Activated CD4-positive, alpha-beta T cell treated with anti-CD3 and anti-CD28 coated beads, Interleukin-2, amount 10 ng/mL, durations not matched to agents 7 days and 5 days (primary cell): ENCODE data around the gene LRRTM4. TPM values are rescaled to one million over a fixed set of nuclear protein-coding genes. Genes with fewer than 3 reads are reported as not detected.

Experiments
- CTCF ChIA-PET: fragments of 350-600 bp; sonication (Branson Sonifier 250); formaldehyde crosslinking; loops from one replicate; lab custom pipeline; 2021; ENCODE audit warnings: antibody characterized with exemption; lab: Charles Lee
- POLR2A ChIA-PET: fragments of 350-600 bp; sonication (Branson Sonifier 250); formaldehyde crosslinking; loops from one replicate; lab custom pipeline; 2021; ENCODE audit warnings: antibody characterized with exemption; lab: Charles Lee
- DNase-seq: peaks from one replicate; pipeline ENCODE4 v3.0.0-alpha.2; 2020
- H3K27ac Mint-ChIP-seq: one replicate; pipeline ENCODE4 v1.8.0; 2021; ENCODE audit warnings: mild to moderate bottlenecking, moderate library complexity, mixed read lengths
- H3K27me3 Mint-ChIP-seq: one replicate; pipeline ENCODE4 v1.8.0; 2021; ENCODE audit warnings: mixed read lengths
- H3K36me3 Mint-ChIP-seq: one replicate; pipeline ENCODE4 v1.8.0; 2021; ENCODE audit warnings: low read depth, mixed read lengths
- H3K4me1 Mint-ChIP-seq: one replicate; pipeline ENCODE4 v1.8.0; 2021; ENCODE audit warnings: mixed read lengths
- H3K4me3 Mint-ChIP-seq: one replicate; pipeline ENCODE4 v1.8.0; 2021; ENCODE audit warnings: mild to moderate bottlenecking, moderate library complexity, mixed read lengths
- H3K9me3 Mint-ChIP-seq: one replicate; pipeline ENCODE4 v1.8.0; 2021; ENCODE audit warnings: mixed read lengths
- total RNA-seq, 2 experiments: library from RNA; stranded (reverse); gene quantifications; one replicate each; pipeline ENCODE4 v1.2.3, GENCODE V29; 2021

The LRRTM4 gene
- total RNA-seq, 2 experiments from 2014 or later = not detected

- ChIA-PET POLR2A (no interaction called here), CTCF (no interaction called here)
- DNase-seq = no peak
- H3K27me3 Mint-ChIP-seq = no peaks in the 10 kb centered on the region
- no peaks in the 10 kb centered on the region for H3K36me3 Mint-ChIP-seq
- no peak overlapping the region for H3K4me3 Mint-ChIP-seq
- H3K9me3 Mint-ChIP-seq = no peaks in the 10 kb centered on the region
- H3K27ac Mint-ChIP-seq = no peak overlapping the region
- no peaks in the 10 kb centered on the region for H3K4me1 Mint-ChIP-seq
Measured at GRCh38 chr2:77443076-77443475, 79.1 kb downstream of the LRRTM4 start.

GRCh38 chr2:77434880-77435279, 87.3 kb downstream of the LRRTM4 start:
- no peak overlapping the region for H3K27ac Mint-ChIP-seq
- H3K4me3 Mint-ChIP-seq = no peak overlapping the region
- DNase-seq = no peak
- H3K36me3 Mint-ChIP-seq = no peaks in the 10 kb centered on the region
- ChIA-PET POLR2A (no interaction called here), CTCF (no interaction called here)
- H3K27me3 Mint-ChIP-seq = no peaks in the 10 kb centered on the region
- H3K4me1 Mint-ChIP-seq = no peaks in the 10 kb centered on the region
- H3K9me3 Mint-ChIP-seq = peaks cover 5% of the 10 kb centered on the region

- POLR2A ChIA-PET = no interaction called here
- H3K27me3 Mint-ChIP-seq = no peaks in the 10 kb centered on the region
- H3K4me3 Mint-ChIP-seq = no peak overlapping the region
- peaks cover 15% of the 10 kb centered on the region for H3K9me3 Mint-ChIP-seq
- CTCF ChIA-PET = no interaction called here
- no peaks in the 10 kb centered on the region for H3K4me1 Mint-ChIP-seq
- no peak for DNase-seq
- H3K36me3 Mint-ChIP-seq = no peaks in the 10 kb centered on the region
- H3K27ac Mint-ChIP-seq = no peak overlapping the region
Measured at GRCh38 chr2:77428946-77429345, 93.2 kb downstream of the LRRTM4 start.

GRCh38 chr2:77421971-77422370, 100.2 kb downstream of the LRRTM4 start:
- Mint-ChIP-seq H3K27ac (no peak overlapping the region), H3K4me3 (no peak overlapping the region), H3K36me3 (no peaks in the 10 kb centered on the region), H3K27me3 (no peaks in the 10 kb centered on the region), H3K9me3 (peaks cover 6% of the 10 kb centered on the region), H3K4me1 (no peaks in the 10 kb centered on the region)
- no peak for DNase-seq
- CTCF ChIA-PET = no interaction called here
- POLR2A ChIA-PET = no interaction called here

GRCh38 chr2:77418537-77418936, 103.6 kb downstream of the LRRTM4 start:
- Mint-ChIP-seq H3K36me3 (no peaks in the 10 kb centered on the region), H3K4me1 (no peaks in the 10 kb centered on the region), H3K9me3 (peaks cover 3% of the 10 kb centered on the region), H3K27ac (no peak overlapping the region), H3K27me3 (no peaks in the 10 kb centered on the region), H3K4me3 (no peak overlapping the region)
- DNase-seq = no peak
- ChIA-PET CTCF (no interaction called here), POLR2A (no interaction called here)

- peaks cover 4% of the 10 kb centered on the region for H3K9me3 Mint-ChIP-seq
- DNase-seq = no peak
- H3K36me3 Mint-ChIP-seq = no peaks in the 10 kb centered on the region
- ChIA-PET CTCF (no interaction called here), POLR2A (no interaction called here)
- no peaks in the 10 kb centered on the region for H3K4me1 Mint-ChIP-seq
- H3K27ac Mint-ChIP-seq = no peak overlapping the region
- H3K27me3 Mint-ChIP-seq = no peaks in the 10 kb centered on the region
- H3K4me3 Mint-ChIP-seq = no peak overlapping the region
Measured at GRCh38 chr2:77404189-77404588, 118.0 kb downstream of the LRRTM4 start.

GRCh38 chr2:77398970-77399600, 123.1 kb downstream of the LRRTM4 start:
- no peaks in the 10 kb centered on the region for H3K27me3 Mint-ChIP-seq
- ChIA-PET POLR2A (no interaction called here), CTCF (interaction anchor here (0.9 kb wide), 1 partner anchor 15 kb away, joined by 3 read pairs; no protein-coding TSS in a partner anchor)
- H3K36me3 Mint-ChIP-seq = no peaks in the 10 kb centered on the region
- H3K4me3 Mint-ChIP-seq = no peak overlapping the region
- H3K27ac Mint-ChIP-seq = no peak overlapping the region
- no peak for DNase-seq
- H3K4me1 Mint-ChIP-seq = no peaks in the 10 kb centered on the region
- no peaks in the 10 kb centered on the region for H3K9me3 Mint-ChIP-seq

- H3K36me3 Mint-ChIP-seq = no peaks in the 10 kb centered on the region
- no peaks in the 10 kb centered on the region for H3K9me3 Mint-ChIP-seq
- H3K4me1 Mint-ChIP-seq = no peaks in the 10 kb centered on the region
- no peak overlapping the region for H3K27ac Mint-ChIP-seq
- DNase-seq = no peak
- POLR2A ChIA-PET = no interaction called here
- CTCF ChIA-PET = no interaction called here
- H3K27me3 Mint-ChIP-seq = no peaks in the 10 kb centered on the region
- H3K4me3 Mint-ChIP-seq = no peak overlapping the region
Measured at GRCh38 chr2:77397763-77398162, 124.4 kb downstream of the LRRTM4 start.

- Mint-ChIP-seq H3K9me3 (peaks cover 2% of the 10 kb centered on the region), H3K27me3 (no peaks in the 10 kb centered on the region), H3K4me1 (no peaks in the 10 kb centered on the region), H3K36me3 (no peaks in the 10 kb centered on the region), H3K27ac (no peak overlapping the region), H3K4me3 (no peak overlapping the region)
- no peak for DNase-seq
- ChIA-PET CTCF (no interaction called here), POLR2A (no interaction called here)
Measured at GRCh38 chr2:77395011-77395410, 127.2 kb downstream of the LRRTM4 start.

- peaks cover 2% of the 10 kb centered on the region for H3K9me3 Mint-ChIP-seq
- CTCF ChIA-PET = no interaction called here
- no peaks in the 10 kb centered on the region for H3K27me3 Mint-ChIP-seq
- no peaks in the 10 kb centered on the region for H3K4me1 Mint-ChIP-seq
- POLR2A ChIA-PET = no interaction called here
- no peak overlapping the region for H3K4me3 Mint-ChIP-seq
- no peaks in the 10 kb centered on the region for H3K36me3 Mint-ChIP-seq
- DNase-seq = no peak
- H3K27ac Mint-ChIP-seq = no peak overlapping the region
Measured at GRCh38 chr2:77391119-77391518, 131.1 kb downstream of the LRRTM4 start.

- CTCF ChIA-PET = no interaction called here
- POLR2A ChIA-PET = no interaction called here
- Mint-ChIP-seq H3K4me3 (no peak overlapping the region), H3K4me1 (no peaks in the 10 kb centered on the region), H3K9me3 (peaks cover 4% of the 10 kb centered on the region), H3K27me3 (no peaks in the 10 kb centered on the region), H3K36me3 (no peaks in the 10 kb centered on the region), H3K27ac (no peak overlapping the region)
- DNase-seq = no peak
Measured at GRCh38 chr2:77387324-77387723, 134.9 kb downstream of the LRRTM4 start.

- DNase-seq = no peak
- Mint-ChIP-seq H3K27me3 (no peaks in the 10 kb centered on the region), H3K27ac (no peak overlapping the region), H3K9me3 (peaks cover 6% of the 10 kb centered on the region), H3K4me1 (no peaks in the 10 kb centered on the region), H3K4me3 (no peak overlapping the region), H3K36me3 (no peaks in the 10 kb centered on the region)
- CTCF ChIA-PET = no interaction called here
- POLR2A ChIA-PET = no interaction called here
Measured at GRCh38 chr2:77372636-77373035, 149.5 kb downstream of the LRRTM4 start.

- Mint-ChIP-seq H3K27ac (no peak overlapping the region), H3K4me1 (no peaks in the 10 kb centered on the region), H3K4me3 (no peak overlapping the region), H3K36me3 (no peaks in the 10 kb centered on the region), H3K9me3 (peaks cover 13% of the 10 kb centered on the region), H3K27me3 (no peaks in the 10 kb centered on the region)
- no peak for DNase-seq
- ChIA-PET POLR2A (no interaction called here), CTCF (no interaction called here)
Measured at GRCh38 chr2:77370511-77370910, 151.7 kb downstream of the LRRTM4 start.

GRCh38 chr2:77363277-77363676, 158.9 kb downstream of the LRRTM4 start:
- ChIA-PET CTCF (no interaction called here), POLR2A (no interaction called here)
- H3K27ac Mint-ChIP-seq = no peak overlapping the region
- peaks cover 7% of the 10 kb centered on the region for H3K9me3 Mint-ChIP-seq
- H3K4me3 Mint-ChIP-seq = no peak overlapping the region
- no peaks in the 10 kb centered on the region for H3K27me3 Mint-ChIP-seq
- no peak for DNase-seq
- no peaks in the 10 kb centered on the region for H3K36me3 Mint-ChIP-seq
- H3K4me1 Mint-ChIP-seq = no peaks in the 10 kb centered on the region
